Measurements from ENCODE around the gene PHTF2. TPM values are rescaled to one million over a fixed set of nuclear protein-coding genes. Genes with fewer than 3 reads are reported as not detected.

The PHTF2 gene
- total RNA-seq, 2 experiments from 2014 or later: 26.9 to 62.4 TPM

- H2AFZ ChIP-seq (ENCODE audit: low read length): no peak overlapping the region
- H3K36me3 ChIP-seq (ENCODE audit: insufficient read depth, low read length): peaks cover 57% of the 10 kb centered on the region
- peaks cover 24% of the 10 kb centered on the region for H3K4me1 ChIP-seq (ENCODE audit: insufficient read depth, low read length, poor library complexity, severe bottlenecking)
- no TSS peak for BruUV-seq (replicated peaks)
- peaks cover 14% of the 10 kb centered on the region for H4K20me1 ChIP-seq (ENCODE audit: insufficient read depth, low read length)
- H3K9me2 ChIP-seq (ENCODE audit: insufficient read depth, low read length): no peaks in the 10 kb centered on the region
- H3K4me2 ChIP-seq (ENCODE audit: low read length): no peak overlapping the region
- ChIA-PET POLR2A (interaction anchor here (1.6 to 4.3 kb wide), 2 partner anchors 9 to 14 kb away, joined by 5 to 19 read pairs; no protein-coding TSS in a partner anchor), CTCF (ENCODE audit: unreplicated experiment) (no interaction called here)
- TF ChIP-seq CTCF (conservative IDR thresholded peaks at IDR 0.05; ENCODE audit: low read length) (no peak), EZH2phosphoT487 (IDR thresholded peaks at IDR 0.05; ENCODE audit: borderline replicate concordance, low read depth, low read length) (no peak)
- intact Hi-C loops (cut with micrococcal nuclease; ENCODE audit: unreplicated experiment): no loop called here
- H3K9me3 ChIP-seq (ENCODE audit: low read length): no peaks in the 10 kb centered on the region
- H3K79me2 ChIP-seq (ENCODE audit: insufficient read depth, low read depth, low read length): peaks cover 91% of the 10 kb centered on the region
- DNase-seq (ENCODE audit: low spot score): no peak
- no peak overlapping the region for H3K4me3 ChIP-seq (ENCODE audit: low read depth, low read length, poor library complexity, severe bottlenecking)
- H3K27ac ChIP-seq (ENCODE audit: low read depth, low read length, poor library complexity, severe bottlenecking): no peak overlapping the region
Measured at GRCh38 chr7:77843194-77843593, 44.6 kb downstream of the PHTF2 start.

GRCh38 chr7:77846317-77847092 is 47.9 kb downstream of the PHTF2 start:
- ChIA-PET POLR2A (interaction anchor here (0.7 to 2.0 kb wide), 3 partner anchors 14 to 57 kb away, joined by 3 to 4 read pairs (median 3); no protein-coding TSS in a partner anchor), CTCF (ENCODE audit: unreplicated experiment) (interaction anchor here (1.0 kb wide), 1 partner anchor 12 kb away, joined by 3 read pairs; no protein-coding TSS in a partner anchor)
- no peak overlapping the region for H2AFZ ChIP-seq (ENCODE audit: low read length)
- peaks cover 90% of the 10 kb centered on the region for H3K79me2 ChIP-seq (ENCODE audit: insufficient read depth, low read depth, low read length)
- peaks cover 69% of the 10 kb centered on the region for H3K36me3 ChIP-seq (ENCODE audit: insufficient read depth, low read length)
- no peak overlapping the region for H3K27ac ChIP-seq (ENCODE audit: low read depth, low read length, poor library complexity, severe bottlenecking)
- no peak overlapping the region for H3K4me2 ChIP-seq (ENCODE audit: low read length)
- no TSS peak for BruUV-seq (replicated peaks)
- H3K4me1 ChIP-seq (ENCODE audit: insufficient read depth, low read length, poor library complexity, severe bottlenecking): no peaks in the 10 kb centered on the region
- H3K9me3 ChIP-seq (ENCODE audit: low read length): no peaks in the 10 kb centered on the region
- H3K4me3 ChIP-seq (ENCODE audit: low read depth, low read length, poor library complexity, severe bottlenecking): no peak overlapping the region
- TF ChIP-seq CTCF (conservative IDR thresholded peaks at IDR 0.05; ENCODE audit: low read length): no peak
- TF ChIP-seq EZH2phosphoT487 (IDR thresholded peaks at IDR 0.05; ENCODE audit: borderline replicate concordance, low read depth, low read length): no peak
- no peaks in the 10 kb centered on the region; the same call in 1 of the 2 replicates for H4K20me1 ChIP-seq (ENCODE audit: insufficient read depth, low read length)
- DNase-seq (ENCODE audit: low spot score): no peak
- intact Hi-C loops (cut with micrococcal nuclease; ENCODE audit: unreplicated experiment): no loop called here
- no peaks in the 10 kb centered on the region for H3K9me2 ChIP-seq (ENCODE audit: insufficient read depth, low read length)

Measured in OCI-LY7 (cell line).